Ishikawa (cell line): Measurements from ENCODE around the gene BTRC.

Experiments
- CEBPB ChIP-seq: IDR thresholded peaks from 2 replicates; pipeline ENCODE4 v1.6.1; 2012
- CREB1 ChIP-seq: IDR thresholded peaks from 2 replicates; pipeline ENCODE4 v1.6.1; 2012; ENCODE audit warnings: low read depth
- EGR1 ChIP-seq: IDR thresholded peaks from 2 replicates; pipeline ENCODE4 v1.6.1; 2012
- EP300 ChIP-seq: IDR thresholded peaks from 2 replicates; pipeline ENCODE4 v1.6.1; 2012; ENCODE audit warnings: borderline replicate concordance
- FOXM1 ChIP-seq: IDR thresholded peaks from 2 replicates; pipeline ENCODE4 v1.6.1; 2012; ENCODE audit warnings: low read depth, borderline replicate concordance
- NFIC ChIP-seq: IDR thresholded peaks from 2 replicates; pipeline ENCODE4 v1.6.1; 2012
- RAD21 ChIP-seq: IDR thresholded peaks from 2 replicates; pipeline ENCODE4 v1.6.1; 2012; ENCODE audit warnings: low read depth
- TAF1 ChIP-seq: IDR thresholded peaks from 2 replicates; pipeline ENCODE4 v1.6.1; 2012; ENCODE audit warnings: low read depth, mild to moderate bottlenecking
- TEAD4 ChIP-seq: IDR thresholded peaks from 2 replicates; pipeline ENCODE4 v1.6.1; 2012
- YY1 ChIP-seq: IDR thresholded peaks from 2 replicates; pipeline ENCODE4 v1.6.1; 2012; ENCODE audit warnings: low read depth
- ZBTB7A ChIP-seq: IDR thresholded peaks from 2 replicates; pipeline ENCODE4 v1.6.1; 2012; ENCODE audit warnings: low read depth
- TF ChIP-seq, protein P1 (sequence below): IDR thresholded peaks from 2 replicates; pipeline ENCODE4 v1.6.1; 2012; ENCODE audit warnings: low read depth, mild to moderate bottlenecking
- TF ChIP-seq, protein P2 (sequence below): IDR thresholded peaks from 2 replicates; pipeline ENCODE4 v1.6.1; 2012
- TF ChIP-seq, protein P3 (sequence below): IDR thresholded peaks from 2 replicates; pipeline ENCODE4 v1.6.1; 2012

Gene BTRC

DNA sequence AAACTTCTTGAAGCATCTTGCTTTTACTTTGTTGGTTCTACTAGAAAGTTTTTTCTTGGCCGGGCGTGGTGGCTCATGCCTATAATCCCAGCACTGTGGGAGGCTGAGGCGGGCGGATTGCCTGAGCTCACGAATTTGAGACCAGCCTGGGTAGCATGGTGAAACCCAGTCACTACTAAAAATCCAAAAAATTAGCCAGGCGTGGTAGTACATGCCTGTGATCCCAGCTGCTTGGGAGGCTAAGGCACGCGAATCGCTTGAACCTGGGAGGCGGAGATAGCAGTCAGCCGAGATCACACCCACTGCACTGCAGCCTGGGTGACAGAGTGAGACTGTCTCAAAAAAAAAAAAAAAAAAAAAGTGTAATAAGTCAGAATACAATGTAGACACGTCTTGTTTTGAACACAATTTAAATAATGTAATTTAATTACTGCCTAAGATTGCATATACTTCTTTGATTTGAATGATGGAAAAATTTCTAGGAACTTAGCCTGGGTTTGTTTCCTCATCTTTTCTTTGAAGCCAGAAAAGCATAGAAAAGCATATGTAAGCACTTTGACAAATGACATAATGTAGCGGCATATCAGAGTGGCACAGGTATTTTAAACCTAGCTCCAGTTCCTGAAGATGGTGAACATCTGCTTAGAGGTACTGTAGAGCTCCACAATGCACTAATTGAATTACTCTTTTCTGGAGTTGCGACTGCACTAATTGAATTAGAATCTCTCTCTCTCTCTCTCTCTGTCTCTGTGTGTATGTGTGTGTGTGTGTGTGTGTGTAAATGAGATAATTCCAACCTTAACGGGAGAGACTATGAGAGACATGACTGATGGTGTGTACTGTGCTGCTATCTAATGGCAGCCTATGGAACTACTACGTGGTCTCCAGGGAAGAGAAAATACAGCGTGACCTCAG is 87.8 kb downstream of the BTRC start:
- no peak for TF ChIP-seq TAF1
- no peak for TF ChIP-seq CEBPB
- TF ChIP-seq RAD21 = peak; percentile 90
- TF ChIP-seq, protein P1, sequence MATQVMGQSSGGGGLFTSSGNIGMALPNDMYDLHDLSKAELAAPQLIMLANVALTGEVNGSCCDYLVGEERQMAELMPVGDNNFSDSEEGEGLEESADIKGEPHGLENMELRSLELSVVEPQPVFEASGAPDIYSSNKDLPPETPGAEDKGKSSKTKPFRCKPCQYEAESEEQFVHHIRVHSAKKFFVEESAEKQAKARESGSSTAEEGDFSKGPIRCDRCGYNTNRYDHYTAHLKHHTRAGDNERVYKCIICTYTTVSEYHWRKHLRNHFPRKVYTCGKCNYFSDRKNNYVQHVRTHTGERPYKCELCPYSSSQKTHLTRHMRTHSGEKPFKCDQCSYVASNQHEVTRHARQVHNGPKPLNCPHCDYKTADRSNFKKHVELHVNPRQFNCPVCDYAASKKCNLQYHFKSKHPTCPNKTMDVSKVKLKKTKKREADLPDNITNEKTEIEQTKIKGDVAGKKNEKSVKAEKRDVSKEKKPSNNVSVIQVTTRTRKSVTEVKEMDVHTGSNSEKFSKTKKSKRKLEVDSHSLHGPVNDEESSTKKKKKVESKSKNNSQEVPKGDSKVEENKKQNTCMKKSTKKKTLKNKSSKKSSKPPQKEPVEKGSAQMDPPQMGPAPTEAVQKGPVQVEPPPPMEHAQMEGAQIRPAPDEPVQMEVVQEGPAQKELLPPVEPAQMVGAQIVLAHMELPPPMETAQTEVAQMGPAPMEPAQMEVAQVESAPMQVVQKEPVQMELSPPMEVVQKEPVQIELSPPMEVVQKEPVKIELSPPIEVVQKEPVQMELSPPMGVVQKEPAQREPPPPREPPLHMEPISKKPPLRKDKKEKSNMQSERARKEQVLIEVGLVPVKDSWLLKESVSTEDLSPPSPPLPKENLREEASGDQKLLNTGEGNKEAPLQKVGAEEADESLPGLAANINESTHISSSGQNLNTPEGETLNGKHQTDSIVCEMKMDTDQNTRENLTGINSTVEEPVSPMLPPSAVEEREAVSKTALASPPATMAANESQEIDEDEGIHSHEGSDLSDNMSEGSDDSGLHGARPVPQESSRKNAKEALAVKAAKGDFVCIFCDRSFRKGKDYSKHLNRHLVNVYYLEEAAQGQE = no peak
- TF ChIP-seq, protein P2, sequence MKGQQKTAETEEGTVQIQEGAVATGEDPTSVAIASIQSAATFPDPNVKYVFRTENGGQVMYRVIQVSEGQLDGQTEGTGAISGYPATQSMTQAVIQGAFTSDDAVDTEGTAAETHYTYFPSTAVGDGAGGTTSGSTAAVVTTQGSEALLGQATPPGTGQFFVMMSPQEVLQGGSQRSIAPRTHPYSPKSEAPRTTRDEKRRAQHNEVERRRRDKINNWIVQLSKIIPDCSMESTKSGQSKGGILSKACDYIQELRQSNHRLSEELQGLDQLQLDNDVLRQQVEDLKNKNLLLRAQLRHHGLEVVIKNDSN = no peak
- no peak for TF ChIP-seq CREB1
- TF ChIP-seq TEAD4 = no peak

DNA sequence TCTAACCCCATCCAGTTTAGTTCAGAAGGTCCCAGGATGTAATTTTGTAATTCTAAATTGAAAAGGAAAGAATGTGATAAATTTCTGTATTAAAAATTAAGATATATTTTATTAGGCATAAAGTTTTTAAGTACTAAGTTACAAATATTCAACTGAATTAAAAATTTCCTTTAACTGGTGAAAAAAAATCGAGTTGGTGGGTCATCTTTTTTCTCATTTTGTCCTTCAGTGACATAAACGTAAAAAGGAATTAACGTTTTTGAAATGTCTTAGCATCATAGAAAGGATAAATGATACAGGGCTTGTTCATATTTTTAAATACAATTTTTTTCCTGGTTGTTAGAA is 88.5 kb downstream of the BTRC start:
- no peak for TF ChIP-seq YY1
- TF ChIP-seq, protein P2 = no peak

DNA sequence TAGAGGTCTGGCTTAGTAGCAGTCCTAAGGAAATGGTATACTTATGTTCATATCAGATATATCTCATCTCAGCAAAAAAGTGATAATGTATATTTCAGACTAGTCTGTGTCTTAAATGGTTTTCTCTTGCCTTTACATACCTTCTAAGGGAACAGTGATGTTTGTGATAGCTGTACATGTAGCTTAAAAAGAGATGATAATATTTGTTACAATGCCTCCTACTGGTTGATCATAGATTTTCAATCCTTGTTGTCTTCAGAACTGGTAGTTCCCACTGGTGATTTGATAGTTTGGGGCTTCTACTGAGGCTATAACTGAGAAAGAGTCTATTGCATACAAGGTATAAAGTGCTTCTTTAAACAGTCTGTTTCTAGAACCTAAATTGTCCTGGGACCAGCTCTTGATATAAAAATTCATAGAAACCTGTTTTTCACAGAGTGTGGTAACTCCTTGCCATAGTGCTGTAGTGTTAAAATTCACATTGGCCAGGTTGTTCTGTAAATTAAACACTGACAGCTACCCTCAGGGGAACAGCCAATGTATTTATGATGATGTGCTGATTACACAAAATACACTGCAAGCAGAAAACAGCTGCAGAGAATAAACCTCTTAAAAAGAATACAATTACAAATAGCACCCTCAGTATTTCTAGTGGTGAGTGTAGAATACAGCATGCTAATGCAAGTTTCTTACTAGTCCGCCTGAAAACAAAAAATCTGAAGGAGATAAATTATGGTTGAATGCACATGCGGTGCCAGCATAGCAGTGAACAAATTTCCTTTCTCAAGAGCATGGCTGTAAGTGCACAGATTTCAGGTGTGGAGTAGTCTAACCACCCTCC is 90.3 kb downstream of the BTRC start:
- TF ChIP-seq RAD21 (peak; percentile 46), EP300 (no peak), CREB1 (no peak), FOXM1 (no peak)
- TF ChIP-seq, protein P2 = no peak
- TF ChIP-seq, protein P3, sequence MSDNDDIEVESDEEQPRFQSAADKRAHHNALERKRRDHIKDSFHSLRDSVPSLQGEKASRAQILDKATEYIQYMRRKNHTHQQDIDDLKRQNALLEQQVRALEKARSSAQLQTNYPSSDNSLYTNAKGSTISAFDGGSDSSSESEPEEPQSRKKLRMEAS = no peak

DNA sequence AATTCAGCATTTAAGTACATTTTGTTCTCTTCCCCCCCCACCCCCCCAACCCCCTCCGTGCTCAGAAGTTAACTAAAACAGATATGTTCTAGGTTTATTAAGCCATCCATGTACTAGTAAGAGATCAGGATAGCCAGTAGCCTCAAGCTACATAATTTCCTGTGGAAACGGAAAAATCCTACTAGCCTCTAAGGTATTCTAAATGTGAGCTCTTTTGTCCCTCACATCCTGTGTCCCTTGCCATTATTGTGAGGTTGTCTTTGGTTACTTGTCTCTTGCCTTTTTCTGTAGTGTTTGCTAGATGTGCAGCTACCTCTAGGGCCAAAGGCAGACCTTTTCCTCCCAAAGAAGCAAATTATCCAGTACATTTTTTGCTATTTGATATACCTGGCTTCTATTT is 92.1 kb downstream of the BTRC start:
- TF ChIP-seq ZBTB7A (no peak), RAD21 (no peak), CEBPB (no peak), FOXM1 (no peak), TAF1 (no peak)
- TF ChIP-seq, protein P1 = no peak
- TF ChIP-seq, protein P3 = no peak

DNA sequence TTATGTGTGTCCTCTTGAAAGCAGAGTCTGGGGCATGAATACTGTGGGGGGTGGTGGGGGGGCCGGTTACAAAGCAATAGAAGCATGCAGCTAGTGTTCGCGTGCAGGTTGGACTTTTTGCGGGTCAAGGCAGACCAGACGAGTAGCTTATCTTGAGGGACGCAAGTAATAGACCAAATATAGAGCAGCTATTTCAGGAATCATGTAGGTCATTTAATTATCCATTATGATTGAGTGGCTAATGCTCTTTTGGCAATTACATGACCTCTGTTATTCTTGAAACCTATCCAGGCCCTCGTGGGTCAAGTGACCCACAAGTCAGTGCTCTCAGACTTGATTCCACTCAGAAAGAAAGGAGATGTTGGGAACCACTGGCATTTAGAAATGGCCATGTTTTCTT is 93.0 kb downstream of the BTRC start:
- no peak for TF ChIP-seq CREB1
- TF ChIP-seq EP300 = no peak
- no peak for TF ChIP-seq ZBTB7A
- TF ChIP-seq NFIC = no peak
- TF ChIP-seq FOXM1 = no peak
- TF ChIP-seq, protein P1 = no peak
- TF ChIP-seq TEAD4 = no peak
- TF ChIP-seq TAF1 = no peak
- no peak for TF ChIP-seq EGR1
- TF ChIP-seq, protein P3 = no peak
- TF ChIP-seq, protein P2 = no peak
